DOHH2 (cell line): ENCODE measurements around the gene BBS9.
"Not testable (repeated sequence)": the region's sequence is repeated elsewhere in the genome, so short reads cannot be mapped to it uniquely, and the experiment has no call there.

Experiments
- H3F3A ChIP-seq: fragments of 200-600 bp; sonication (generic), shearing (Covaris generic); 2 replicates; pipeline ENCODE4 v1.6.0; 2016; ENCODE audit warnings: antibody characterized with exemption, mild to moderate bottlenecking; ENCODE audit not compliant: control insufficient read depth, insufficient read depth
- H3K27ac ChIP-seq: fragments of 200-600 bp; sonication (generic); 2 replicates; pipeline ENCODE4 v1.5.1; 2014; ENCODE audit warnings: low read depth, mild to moderate bottlenecking, low read length, moderate library complexity
- H3K27me3 ChIP-seq: fragments of 200-600 bp; sonication (generic); 2 replicates; pipeline ENCODE4 v1.6.1; 2014; ENCODE audit warnings: mild to moderate bottlenecking, low read length, mixed read lengths; ENCODE audit not compliant: control insufficient read depth
- H3K36me3 ChIP-seq: fragments of 200-600 bp; sonication (generic); 2 replicates; pipeline ENCODE4 v1.6.1; 2014; ENCODE audit warnings: mild to moderate bottlenecking, low read length, moderate library complexity, mixed read lengths; ENCODE audit not compliant: control insufficient read depth
- H3K4me1 ChIP-seq: fragments of 200-600 bp; sonication (generic); 2 replicates; pipeline ENCODE4 v1.6.1; 2014; ENCODE audit warnings: mild to moderate bottlenecking, low read length, mixed read lengths; ENCODE audit not compliant: control insufficient read depth
- H3K4me2 ChIP-seq: fragments of 200-600 bp; sonication (generic); 2 replicates; pipeline ENCODE4 v1.6.0; 2014; ENCODE audit warnings: mild to moderate bottlenecking, low read length, moderate library complexity
- H3K4me3 ChIP-seq: fragments of 200-600 bp; sonication (generic); 2 replicates; pipeline ENCODE4 v1.5.1; 2014; ENCODE audit warnings: mild to moderate bottlenecking, low read length, mixed read lengths
- H3K79me2 ChIP-seq: fragments of 200-600 bp; sonication (generic); 2 replicates; pipeline ENCODE4 v1.6.1; 2014; ENCODE audit warnings: mild to moderate bottlenecking, low read length, mixed read lengths; ENCODE audit not compliant: control insufficient read depth
- H3K9me2 ChIP-seq: fragments of 200-600 bp; sonication (generic); replicated peaks from 2 replicates; pipeline ENCODE4 v1.6.1; 2014; ENCODE audit warnings: mild to moderate bottlenecking, low read length, mixed read lengths; ENCODE audit not compliant: control insufficient read depth
- H3K9me3 ChIP-seq: fragments of 200-600 bp; sonication (generic); 2 replicates; pipeline ENCODE4 v1.6.1; 2014; ENCODE audit warnings: antibody characterized with exemption, low read length, mixed read lengths; ENCODE audit not compliant: control insufficient read depth, insufficient read depth
- H4K20me1 ChIP-seq: fragments of 200-600 bp; sonication (generic); 2 replicates; pipeline ENCODE4 v1.6.0; 2014; ENCODE audit warnings: low read depth, mild to moderate bottlenecking, antibody characterized with exemption, low read length, moderate library complexity; ENCODE audit not compliant: control insufficient read depth, insufficient read depth
- EZH2phosphoT487 ChIP-seq: fragments of 200-600 bp; sonication (generic); IDR thresholded peaks from 2 replicates; pipeline ENCODE4 v1.6.1; 2017; ENCODE audit warnings: borderline replicate concordance, mild to moderate bottlenecking, antibody characterized with exemption, low read length, moderate library complexity, mixed read lengths
- TF ChIP-seq, protein P1 (sequence below): fragments of 200-600 bp; sonication (generic); IDR thresholded peaks from one replicate; pipeline ENCODE4 v1.5.1; 2014; ENCODE audit warnings: antibody characterized with exemption, mild to moderate bottlenecking, low read depth, low read length; ENCODE audit not compliant: poor library complexity, severe bottlenecking

The BBS9 gene

DNA sequence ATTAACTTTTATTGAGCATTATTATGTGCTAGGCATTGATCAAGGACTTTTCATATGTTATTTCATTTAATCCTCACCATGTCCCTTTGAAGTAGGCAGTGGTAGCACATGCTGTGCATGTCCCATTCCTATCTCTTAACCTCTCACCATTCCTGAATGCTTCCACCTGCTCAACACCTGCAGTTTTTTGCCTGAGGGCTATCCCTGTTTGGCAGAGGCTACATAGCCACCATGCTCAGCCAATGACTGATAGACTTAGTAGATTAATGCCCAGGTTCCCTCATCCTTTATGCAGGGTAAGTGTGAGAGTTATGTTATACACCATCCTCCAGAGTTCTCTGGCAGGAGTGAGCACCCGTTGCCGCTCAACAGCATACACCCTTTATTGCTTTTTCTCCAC lies 387.8 kb downstream of the BBS9 start:
- no peaks in the 10 kb centered on the region for H3K27me3 ChIP-seq

DNA sequence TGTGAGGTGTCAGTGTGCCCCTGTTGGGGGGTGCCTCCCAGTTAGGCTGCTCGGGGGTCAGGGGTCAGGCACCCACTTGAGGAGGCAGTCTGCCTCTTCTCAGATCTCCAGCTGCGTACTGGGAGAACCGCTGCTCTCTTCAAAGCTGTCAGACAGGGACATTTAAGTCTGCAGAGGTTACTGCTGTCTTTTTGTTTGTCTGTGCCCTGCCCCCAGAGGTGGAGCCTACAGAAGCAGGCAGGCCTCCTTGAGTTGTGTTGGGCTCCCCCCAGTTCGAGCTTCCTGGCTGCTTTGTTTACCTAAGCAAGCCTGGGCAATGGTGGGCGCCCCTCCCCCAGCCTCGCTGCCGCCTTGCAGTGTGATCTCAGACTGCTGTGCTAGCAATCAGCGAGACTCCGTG lies 397.6 kb downstream of the BBS9 start:
- not testable (repeated sequence) for H3K27ac ChIP-seq, H3F3A ChIP-seq, H3K79me2 ChIP-seq, H3K36me3 ChIP-seq, H3K9me2 ChIP-seq, H3K27me3 ChIP-seq, H3K4me1 ChIP-seq, H4K20me1 ChIP-seq, H3K4me3 ChIP-seq, H3K9me3 ChIP-seq, H3K4me2 ChIP-seq

More for the DNA sequence above, 387.8 kb downstream of the BBS9 start:
- Histone ChIP-seq H3K4me1 (no peaks in the 10 kb centered on the region), H3K9me3 (no peaks in the 10 kb centered on the region), H4K20me1 (no peaks in the 10 kb centered on the region), H3F3A (no peaks in the 10 kb centered on the region), H3K36me3 (no peaks in the 10 kb centered on the region), H3K27ac (no peak overlapping the region), H3K79me2 (no peaks in the 10 kb centered on the region), H3K4me2 (no peak overlapping the region), H3K4me3 (no peak overlapping the region), H3K9me2 (no peaks in the 10 kb centered on the region)
- TF ChIP-seq EZH2phosphoT487, result no peak
- TF ChIP-seq, protein P1, sequence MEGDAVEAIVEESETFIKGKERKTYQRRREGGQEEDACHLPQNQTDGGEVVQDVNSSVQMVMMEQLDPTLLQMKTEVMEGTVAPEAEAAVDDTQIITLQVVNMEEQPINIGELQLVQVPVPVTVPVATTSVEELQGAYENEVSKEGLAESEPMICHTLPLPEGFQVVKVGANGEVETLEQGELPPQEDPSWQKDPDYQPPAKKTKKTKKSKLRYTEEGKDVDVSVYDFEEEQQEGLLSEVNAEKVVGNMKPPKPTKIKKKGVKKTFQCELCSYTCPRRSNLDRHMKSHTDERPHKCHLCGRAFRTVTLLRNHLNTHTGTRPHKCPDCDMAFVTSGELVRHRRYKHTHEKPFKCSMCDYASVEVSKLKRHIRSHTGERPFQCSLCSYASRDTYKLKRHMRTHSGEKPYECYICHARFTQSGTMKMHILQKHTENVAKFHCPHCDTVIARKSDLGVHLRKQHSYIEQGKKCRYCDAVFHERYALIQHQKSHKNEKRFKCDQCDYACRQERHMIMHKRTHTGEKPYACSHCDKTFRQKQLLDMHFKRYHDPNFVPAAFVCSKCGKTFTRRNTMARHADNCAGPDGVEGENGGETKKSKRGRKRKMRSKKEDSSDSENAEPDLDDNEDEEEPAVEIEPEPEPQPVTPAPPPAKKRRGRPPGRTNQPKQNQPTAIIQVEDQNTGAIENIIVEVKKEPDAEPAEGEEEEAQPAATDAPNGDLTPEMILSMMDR, result no peak

DNA sequence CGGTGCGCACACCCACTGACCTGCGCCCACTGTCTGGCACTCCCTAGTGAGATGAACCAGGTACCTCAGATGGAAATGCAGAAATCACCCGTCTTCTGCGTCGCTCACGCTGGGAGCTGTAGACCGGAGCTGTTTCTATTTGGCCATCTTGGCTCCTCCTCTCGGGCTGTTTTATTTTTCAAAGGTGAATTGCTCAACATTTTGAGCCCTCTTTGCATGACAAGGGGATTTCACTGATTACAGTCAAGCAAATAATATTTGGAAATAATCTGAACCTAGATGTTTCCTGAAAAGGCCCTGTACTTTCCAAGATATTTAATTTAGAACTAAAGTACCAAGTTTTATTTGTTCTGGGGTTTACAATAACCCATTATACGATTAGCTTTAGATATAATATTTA lies 398.2 kb downstream of the BBS9 start:
- H3K4me3 ChIP-seq, H3F3A ChIP-seq, H3K27ac ChIP-seq, H3K79me2 ChIP-seq, H3K9me3 ChIP-seq, H3K4me2 ChIP-seq, H3K9me2 ChIP-seq, H3K27me3 ChIP-seq, H4K20me1 ChIP-seq, H3K4me1 ChIP-seq, H3K36me3 ChIP-seq: not testable (repeated sequence)

DNA sequence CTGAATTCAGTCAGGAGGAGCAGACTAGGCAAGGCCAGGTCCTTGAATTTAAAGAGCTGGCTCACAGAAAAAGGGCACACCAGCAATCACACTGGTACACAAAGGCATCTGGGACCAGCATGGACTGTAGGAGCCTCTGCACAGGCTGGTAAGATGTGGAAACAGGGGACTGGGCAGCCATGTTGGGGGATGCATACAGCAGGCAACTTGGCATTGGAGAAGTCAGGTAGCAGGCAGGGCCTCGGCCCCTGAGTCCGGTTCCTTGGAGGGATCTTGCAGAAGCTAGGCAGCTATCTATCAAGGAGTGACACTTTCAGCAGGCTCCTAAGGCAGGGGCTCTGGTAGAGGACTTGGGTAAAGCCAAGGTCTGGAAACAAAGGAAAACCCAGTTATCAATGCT lies 399.7 kb downstream of the BBS9 start:
- no peaks in the 10 kb centered on the region for H3K36me3 ChIP-seq
- H3K9me2 ChIP-seq, result no peaks in the 10 kb centered on the region
- no peak overlapping the region for H3K27ac ChIP-seq
- no peaks in the 10 kb centered on the region for H3K9me3 ChIP-seq
- TF ChIP-seq EZH2phosphoT487, result no peak
- TF ChIP-seq, protein P1, result no peak
- H3K27me3 ChIP-seq, result no peaks in the 10 kb centered on the region
- H3K79me2 ChIP-seq, result no peaks in the 10 kb centered on the region
- no peak overlapping the region for H3K4me3 ChIP-seq
- no peak overlapping the region for H3K4me2 ChIP-seq
- no peaks in the 10 kb centered on the region for H4K20me1 ChIP-seq
- no peaks in the 10 kb centered on the region for H3K4me1 ChIP-seq
- no peaks in the 10 kb centered on the region for H3F3A ChIP-seq
